ENCODE measurements around the gene ATXN1.

ATXN1 gene

GRCh38 chr6:16783952-16784565 lies 22.8 kb upstream of the ATXN1 start:
- Histone ChIP-seq H3K27ac (replicated peaks) (no peak overlapping the region), H3K27me3 (ENCODE audit: insufficient read depth, poor library complexity, severe bottlenecking) (no peaks in the 10 kb centered on the region), H3K4me3 (replicated peaks; ENCODE audit: insufficient read depth, low read length) (no peak overlapping the region)
- DNase-seq (ENCODE audit: low read depth in 1 of 2, low spot score in 1 of 2), result no peak
- TF ChIP-seq GABPA (IDR thresholded peaks at IDR 0.05; ENCODE audit: low read depth), result no peak
- TF ChIP-seq CTCF (IDR thresholded peaks at IDR 0.05; ENCODE audit: insufficient read depth, low read length), result no peak
- TF ChIP-seq SPI1 (IDR thresholded peaks at IDR 0.05; ENCODE audit: borderline replicate concordance, low read depth), result no peak
- no peak for TF ChIP-seq REST (IDR thresholded peaks at IDR 0.05; ENCODE audit: insufficient replicate concordance, low read depth)
- TF ChIP-seq POLR2AphosphoS5 (IDR thresholded peaks at IDR 0.05; ENCODE audit: low read depth), result no peak

- Histone ChIP-seq H3K4me3 (replicated peaks; ENCODE audit: insufficient read depth, low read length) (no peak overlapping the region), H3K27ac (replicated peaks) (no peak overlapping the region), H3K27me3 (ENCODE audit: insufficient read depth, poor library complexity, severe bottlenecking) (no peaks in the 10 kb centered on the region)
- TF ChIP-seq SPI1 (IDR thresholded peaks at IDR 0.05; ENCODE audit: borderline replicate concordance, low read depth) (no peak), GABPA (IDR thresholded peaks at IDR 0.05; ENCODE audit: low read depth) (no peak), REST (IDR thresholded peaks at IDR 0.05; ENCODE audit: insufficient replicate concordance, low read depth) (no peak), CTCF (IDR thresholded peaks at IDR 0.05; ENCODE audit: insufficient read depth, low read length) (no peak), POLR2AphosphoS5 (IDR thresholded peaks at IDR 0.05; ENCODE audit: low read depth) (no peak)
- no peak for DNase-seq (ENCODE audit: low read depth in 1 of 2, low spot score in 1 of 2)
Observed at GRCh38 chr6:16783509-16783908, 22.2 kb upstream of the ATXN1 start.

GRCh38 chr6:16782278-16782677 lies 21.0 kb upstream of the ATXN1 start:
- Histone ChIP-seq H3K27me3 (ENCODE audit: insufficient read depth, poor library complexity, severe bottlenecking) (no peaks in the 10 kb centered on the region), H3K27ac (replicated peaks) (no peak overlapping the region), H3K4me3 (replicated peaks; ENCODE audit: insufficient read depth, low read length) (no peak overlapping the region)
- TF ChIP-seq GABPA (IDR thresholded peaks at IDR 0.05; ENCODE audit: low read depth) (no peak), CTCF (IDR thresholded peaks at IDR 0.05; ENCODE audit: insufficient read depth, low read length) (no peak), SPI1 (IDR thresholded peaks at IDR 0.05; ENCODE audit: borderline replicate concordance, low read depth) (no peak), POLR2AphosphoS5 (IDR thresholded peaks at IDR 0.05; ENCODE audit: low read depth) (no peak), REST (IDR thresholded peaks at IDR 0.05; ENCODE audit: insufficient replicate concordance, low read depth) (no peak)
- DNase-seq (ENCODE audit: low read depth in 1 of 2, low spot score in 1 of 2), result no peak

Measured in HL-60 (cell line).